Right lobe of liver (tissue), 4 donors: ENCODE results near the gene NEIL1.

Experiments
- POLR2A ChIP-seq: fragments of 450-650 bp; IDR thresholded peaks from one replicate; pipeline ENCODE4 v1.6.1; 2017; ENCODE audit warnings: antibody characterized with exemption, mild to moderate bottlenecking
- TF ChIP-seq, protein P1 (sequence below), 4 donors: fragments of 200-600 bp in 3 of 4; fragments of 450-650 bp in 1 of 4; IDR thresholded peaks; one replicate each; pipeline versions ENCODE4 v1.5.1 to v1.8.0; 2016 to 2022; ENCODE audit warnings: antibody characterized with exemption in 4 of 4, mild to moderate bottlenecking in 2 of 4
- donor health status: DM: no; HTN: no; CAD: no.
- donor health status: DM: no; HTN: no; CAD: no.
- donor health status: DM: no; HTN: yes; CAD: no.

DNA sequence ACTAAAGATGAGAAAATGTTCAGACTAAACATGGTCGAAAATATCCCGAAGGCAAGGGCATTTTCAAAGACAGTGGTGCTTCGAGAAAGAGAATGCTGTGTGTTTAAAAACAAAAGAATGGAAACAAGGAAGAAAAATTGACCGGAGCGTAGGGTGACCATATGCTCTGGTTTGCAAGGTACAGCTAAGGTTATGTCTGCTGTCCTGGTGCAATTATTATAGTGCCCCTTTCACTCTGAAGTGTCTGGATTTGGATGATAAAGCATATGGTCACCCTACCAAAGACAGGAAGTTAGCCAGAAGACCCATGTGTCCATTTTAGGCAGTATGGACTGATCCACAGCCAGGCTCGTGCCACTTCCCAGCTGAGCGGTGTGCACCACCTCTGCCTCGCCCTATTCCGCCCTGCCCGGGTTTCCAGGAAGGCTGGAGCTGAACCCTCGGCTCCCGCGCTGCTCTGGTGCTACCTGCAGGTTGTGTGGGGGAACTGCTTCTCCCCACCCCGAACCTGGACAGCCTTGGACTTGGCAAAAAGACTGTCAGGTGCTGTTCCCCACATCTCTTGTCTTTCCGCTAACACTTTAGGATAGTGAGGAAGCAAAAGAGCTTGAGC lies 39.0 kb upstream of the NEIL1 start:
- TF ChIP-seq, protein P1, sequence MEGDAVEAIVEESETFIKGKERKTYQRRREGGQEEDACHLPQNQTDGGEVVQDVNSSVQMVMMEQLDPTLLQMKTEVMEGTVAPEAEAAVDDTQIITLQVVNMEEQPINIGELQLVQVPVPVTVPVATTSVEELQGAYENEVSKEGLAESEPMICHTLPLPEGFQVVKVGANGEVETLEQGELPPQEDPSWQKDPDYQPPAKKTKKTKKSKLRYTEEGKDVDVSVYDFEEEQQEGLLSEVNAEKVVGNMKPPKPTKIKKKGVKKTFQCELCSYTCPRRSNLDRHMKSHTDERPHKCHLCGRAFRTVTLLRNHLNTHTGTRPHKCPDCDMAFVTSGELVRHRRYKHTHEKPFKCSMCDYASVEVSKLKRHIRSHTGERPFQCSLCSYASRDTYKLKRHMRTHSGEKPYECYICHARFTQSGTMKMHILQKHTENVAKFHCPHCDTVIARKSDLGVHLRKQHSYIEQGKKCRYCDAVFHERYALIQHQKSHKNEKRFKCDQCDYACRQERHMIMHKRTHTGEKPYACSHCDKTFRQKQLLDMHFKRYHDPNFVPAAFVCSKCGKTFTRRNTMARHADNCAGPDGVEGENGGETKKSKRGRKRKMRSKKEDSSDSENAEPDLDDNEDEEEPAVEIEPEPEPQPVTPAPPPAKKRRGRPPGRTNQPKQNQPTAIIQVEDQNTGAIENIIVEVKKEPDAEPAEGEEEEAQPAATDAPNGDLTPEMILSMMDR (IDR thresholded peaks at IDR 0.05) = peak; percentile 48 to 67 (median 56)
- TF ChIP-seq POLR2A = no peak
